HG03432 (cell line): Measurements from ENCODE around the gene MXD3.
"Not testable (repeated sequence)": the region's sequence is repeated elsewhere in the genome, so short reads cannot be mapped to it uniquely, and the experiment has no call there.

Experiments
- ATAC-seq: cut with Tn5 transposase; IDR thresholded peaks from one replicate; pipeline ENCODE4 v1.9.1; 2021; ENCODE audit warnings: mild to moderate bottlenecking, moderate library complexity; ENCODE audit not compliant: unreplicated experiment

The MXD3 gene

DNA sequence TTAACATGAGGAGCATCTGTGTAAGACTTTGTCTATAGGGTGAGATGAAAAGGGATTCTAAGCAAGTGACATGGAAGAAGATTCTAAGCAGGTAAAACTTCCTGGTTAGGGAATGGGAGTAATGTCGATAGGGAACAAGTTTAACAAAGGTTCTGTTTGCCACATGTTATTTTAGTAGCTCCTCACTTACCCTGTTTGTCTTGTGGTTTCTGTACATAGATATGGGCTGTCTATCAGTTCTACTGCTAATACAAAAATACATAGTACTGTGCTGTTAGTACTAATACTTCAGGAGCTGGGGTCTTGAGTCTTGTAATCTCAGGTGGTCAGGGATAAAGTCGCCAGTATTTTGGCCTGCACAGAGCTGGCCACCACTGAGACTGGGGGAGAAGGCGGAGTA is 41.0 kb downstream of the MXD3 start:
- no peak for ATAC-seq

DNA sequence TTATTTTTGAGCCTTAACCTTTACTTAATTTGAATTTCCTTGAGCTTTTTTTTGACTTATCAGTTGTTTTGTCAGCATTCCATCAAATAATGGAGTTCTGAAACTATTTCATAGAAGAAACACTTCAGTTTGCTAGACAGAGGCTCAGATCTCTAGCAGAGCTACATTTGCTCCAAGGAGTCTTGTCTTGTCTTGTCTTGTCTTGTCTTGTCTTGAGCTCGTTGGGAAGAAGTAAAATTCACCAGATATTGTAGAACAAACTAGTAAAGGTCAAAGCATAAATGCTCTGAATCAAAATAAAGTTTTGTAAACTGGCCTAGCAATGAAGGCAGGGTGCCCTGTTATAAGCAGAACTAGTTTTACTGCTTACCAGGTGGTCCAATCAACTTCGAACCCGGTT is 41.7 kb downstream of the MXD3 start:
- ATAC-seq = no peak

DNA sequence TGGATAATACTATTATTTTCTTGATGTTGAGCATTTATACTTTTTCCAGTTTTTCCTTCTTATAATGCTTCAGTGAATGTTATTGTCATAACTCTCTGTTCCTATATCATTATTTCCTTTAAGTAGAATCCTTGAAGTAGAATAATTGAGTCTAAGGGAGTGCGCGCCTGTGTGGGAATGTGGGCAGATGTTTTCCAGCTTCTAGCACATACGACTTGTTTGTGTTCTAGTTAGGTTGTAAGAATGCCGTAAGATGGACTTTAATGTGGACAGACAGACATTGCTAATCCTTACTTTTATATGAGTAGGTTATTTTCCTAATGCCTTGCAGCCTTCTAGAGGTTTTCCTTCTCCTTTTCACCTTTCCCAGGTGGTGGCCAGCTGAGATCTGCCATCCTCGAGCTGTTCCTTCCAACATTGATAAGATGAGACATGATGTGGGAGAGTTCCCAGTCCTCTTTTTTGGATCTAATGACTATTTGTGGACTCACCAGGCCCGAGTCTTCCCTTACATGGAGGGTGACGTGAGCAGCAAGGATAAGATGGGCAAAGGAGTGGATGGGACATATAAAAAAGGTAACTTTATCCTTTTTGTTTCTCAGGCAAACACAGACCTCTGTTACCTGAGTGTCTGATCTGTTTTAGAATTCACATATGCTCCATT is 42.3 kb downstream of the MXD3 start:
- ATAC-seq = no peak

DNA sequence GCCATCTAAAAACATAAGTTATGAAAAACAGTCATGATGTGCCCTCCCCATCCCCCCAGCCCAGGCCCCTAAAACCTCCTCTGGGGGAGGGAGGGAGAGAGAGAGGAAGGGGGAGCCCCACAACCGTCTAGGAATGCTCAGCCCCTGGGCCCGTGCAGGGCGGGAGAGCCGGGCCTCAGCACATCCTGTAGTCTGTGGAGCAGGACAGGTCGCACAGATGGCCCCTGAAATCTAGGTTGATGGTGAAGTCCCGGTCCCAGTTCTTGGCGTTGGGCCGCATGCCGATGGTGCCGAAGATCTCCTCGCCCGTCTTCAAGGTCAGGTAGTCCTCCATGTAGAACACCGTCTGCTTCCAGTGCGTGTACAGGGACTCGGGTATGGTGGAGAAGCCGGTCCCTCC is 46.3 kb downstream of the MXD3 start:
- ATAC-seq = no peak

DNA sequence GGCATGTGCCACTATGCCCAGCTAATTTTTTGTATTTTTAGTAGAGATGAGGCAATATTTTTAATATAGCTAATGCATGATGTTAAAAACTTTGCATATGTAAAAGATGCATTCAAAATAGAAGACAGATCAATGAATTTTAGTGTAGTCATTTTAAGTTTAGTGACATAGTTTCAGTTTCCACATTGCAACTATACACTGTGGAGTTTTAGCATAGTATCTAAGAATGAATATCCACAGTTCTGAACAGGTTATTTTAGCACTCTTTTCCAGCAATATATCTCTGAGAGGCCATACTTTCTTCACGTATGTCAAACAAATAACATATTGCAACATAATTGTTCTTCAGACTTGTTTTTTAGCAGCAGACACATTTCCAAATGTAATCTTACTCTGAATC is 47.5 kb downstream of the MXD3 start:
- ATAC-seq = no peak

DNA sequence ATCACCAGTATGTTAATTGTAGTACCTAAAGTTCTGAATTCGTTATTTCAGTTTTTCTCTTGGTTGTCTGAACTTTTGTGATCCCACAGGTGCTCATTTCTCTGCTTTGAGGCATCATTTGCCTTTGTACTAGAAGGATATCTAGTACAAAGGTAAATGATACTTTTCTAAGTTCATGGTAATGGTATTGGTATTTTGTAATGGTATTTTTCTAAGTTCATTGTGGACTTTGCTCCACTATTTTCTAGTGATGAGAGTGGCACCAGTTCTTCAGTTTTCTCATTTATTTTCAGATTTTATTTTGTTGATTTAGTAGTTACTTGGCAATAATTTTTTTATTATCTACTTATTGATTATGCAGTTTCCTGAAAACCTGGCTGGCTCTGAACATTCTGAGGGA is 50.2 kb downstream of the MXD3 start:
- ATAC-seq = no peak

DNA sequence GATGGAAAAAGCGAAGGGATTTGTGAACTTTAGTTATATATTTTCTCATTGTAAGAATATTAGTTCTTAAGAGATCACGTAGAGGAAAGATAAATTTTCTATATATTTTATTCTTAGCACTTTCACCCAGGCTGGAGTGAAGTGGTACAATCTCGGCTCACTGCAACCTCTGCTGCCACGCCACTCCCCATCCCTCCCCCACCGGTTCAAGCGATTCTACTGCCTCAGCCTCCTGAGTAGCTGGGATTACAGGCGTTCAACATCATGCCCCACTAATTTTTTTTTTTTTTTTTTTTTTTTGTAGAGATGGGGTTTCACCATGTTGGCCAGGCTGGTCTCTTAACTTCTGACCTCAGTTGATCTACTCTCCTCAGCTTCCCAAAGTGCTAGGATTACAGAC is 50.7 kb downstream of the MXD3 start:
- no peak for ATAC-seq

DNA sequence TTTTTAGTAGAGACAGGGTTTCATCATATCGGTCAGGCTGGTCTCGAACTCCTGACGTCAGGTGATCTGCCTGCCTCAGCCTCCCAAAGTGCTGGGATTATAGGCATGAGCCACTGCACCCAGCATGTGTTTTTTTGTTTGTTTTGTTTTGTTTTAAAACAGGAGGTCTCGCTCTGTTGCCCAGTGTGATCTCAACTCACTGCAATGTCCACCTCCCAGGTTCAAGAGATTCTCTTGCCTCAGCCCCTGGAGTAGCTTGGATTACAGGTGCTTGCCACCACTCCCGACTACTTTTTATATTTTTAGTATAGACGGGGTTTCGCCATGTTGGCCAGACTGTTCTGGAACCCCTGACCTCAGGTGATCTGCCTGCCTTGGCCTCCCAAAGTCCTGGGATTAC is 53.0 kb downstream of the MXD3 start:
- ATAC-seq = not testable (repeated sequence)
